WTC11 (cell line): ENCODE results near the gene ADAM30. TPM values are rescaled to one million over a fixed set of nuclear protein-coding genes. Genes with fewer than 3 reads are reported as not detected.

Experiments used
- ATAC-seq: fragments of 200-7000 bp; cut with Tn5 transposase; 2 replicates; pipeline ENCODE4 v1.10.0; 2021; ENCODE audit warnings: mild to moderate bottlenecking, moderate library complexity
- CTCF ChIA-PET: fragments of 300-600 bp; sonication (Branson Sonifier 250); formaldehyde crosslinking; loops from one replicate; lab custom pipeline; 2021; ENCODE audit warnings: antibody characterized with exemption; lab: Charles Lee
- POLR2A ChIA-PET: fragments of 350-600 bp; sonication (Branson Sonifier 250); formaldehyde crosslinking; loops from one replicate; lab custom pipeline; 2021; ENCODE audit warnings: antibody characterized with exemption; lab: Charles Lee
- DNase-seq: peaks from one replicate; pipeline ENCODE4 v3.0.0; 2021; ENCODE audit warnings: low spot score
- H3K27ac Mint-ChIP-seq: 2 replicates; pipeline ENCODE4 v1.8.0; 2021; ENCODE audit warnings: mixed read lengths
- H3K27me3 Mint-ChIP-seq: 2 replicates; pipeline ENCODE4 v1.8.0; 2021; ENCODE audit warnings: low read depth, mild to moderate bottlenecking, moderate library complexity, mixed read lengths
- H3K36me3 Mint-ChIP-seq: 2 replicates; pipeline ENCODE4 v1.8.0; 2021; ENCODE audit warnings: mixed read lengths
- H3K4me1 Mint-ChIP-seq: 2 replicates; pipeline ENCODE4 v1.8.0; 2022; ENCODE audit warnings: mixed read lengths
- H3K4me3 Mint-ChIP-seq: 2 replicates; pipeline ENCODE4 v1.8.0; 2021; ENCODE audit warnings: mild to moderate bottlenecking, moderate library complexity, mixed read lengths
- H3K9me3 Mint-ChIP-seq: 2 replicates; pipeline ENCODE4 v1.8.0; 2021; ENCODE audit warnings: mixed read lengths
- ATF3 ChIP-seq: sonication (generic); formaldehyde crosslinking; conservative IDR thresholded peaks from 2 replicates; pipeline ENCODE4 v1.8.1; 2022; ENCODE audit warnings: mild to moderate bottlenecking, missing genetic modification reagents
- ATF6 ChIP-seq: sonication (generic); formaldehyde crosslinking; IDR thresholded peaks from 2 replicates; pipeline ENCODE4 v1.8.1; 2023; ENCODE audit warnings: mild to moderate bottlenecking, missing genetic modification reagents
- CDX4 ChIP-seq: fragments of 250-450 bp; sonication (Bioruptor Pico); IDR thresholded peaks from 2 replicates; pipeline ENCODE4 v1.9.0; 2021; ENCODE audit warnings: moderate library complexity, mild to moderate bottlenecking, inconsistent platforms, borderline replicate concordance
- E2F1 ChIP-seq: sonication (generic); formaldehyde crosslinking; IDR thresholded peaks from 2 replicates; pipeline ENCODE4 v1.8.0; 2022; ENCODE audit warnings: mild to moderate bottlenecking, missing genetic modification reagents
- FOXP4 ChIP-seq: sonication (generic); formaldehyde crosslinking; IDR thresholded peaks from 2 replicates; pipeline ENCODE4 v1.8.0; 2022; ENCODE audit warnings: mild to moderate bottlenecking, missing genetic modification reagents
- JAZF1 ChIP-seq: fragments of 250-450 bp; sonication (Bioruptor Pico); IDR thresholded peaks from 2 replicates; pipeline ENCODE4 v1.9.0; 2021; ENCODE audit warnings: moderate library complexity, mild to moderate bottlenecking, inconsistent platforms
- JUN ChIP-seq: sonication (generic); formaldehyde crosslinking; IDR thresholded peaks from 2 replicates; pipeline ENCODE4 v1.8.0; 2023; ENCODE audit warnings: mild to moderate bottlenecking, missing genetic modification reagents
- KAT7 ChIP-seq: sonication (generic); formaldehyde crosslinking; IDR thresholded peaks from 2 replicates; pipeline ENCODE4 v1.8.1; 2023; ENCODE audit warnings: missing genetic modification reagents, mild to moderate bottlenecking, borderline replicate concordance
- MAX ChIP-seq: sonication (generic); formaldehyde crosslinking; IDR thresholded peaks from 2 replicates; pipeline ENCODE4 v1.8.0; 2022; ENCODE audit warnings: mild to moderate bottlenecking, missing genetic modification reagents
- TCF7 ChIP-seq: sonication (generic); formaldehyde crosslinking; IDR thresholded peaks from 2 replicates; pipeline ENCODE4 v1.8.0; 2022; ENCODE audit warnings: mild to moderate bottlenecking, low read depth, missing genetic modification reagents, moderate library complexity
- ZBTB43 ChIP-seq: sonication (generic); formaldehyde crosslinking; IDR thresholded peaks from 2 replicates; pipeline ENCODE4 v1.8.1; 2023; ENCODE audit warnings: mild to moderate bottlenecking, missing genetic modification reagents
- ZNF263 ChIP-seq: sonication (generic); formaldehyde crosslinking; IDR thresholded peaks from 2 replicates; pipeline ENCODE4 v1.8.1; 2022; ENCODE audit warnings: low read depth, mild to moderate bottlenecking, moderate library complexity, missing genetic modification reagents
- ZNF416 ChIP-seq: fragments of 250-450 bp; sonication (Bioruptor Pico); IDR thresholded peaks from 2 replicates; pipeline ENCODE4 v1.9.0; 2021; ENCODE audit warnings: mild to moderate bottlenecking, inconsistent platforms
- ZNF512 ChIP-seq: sonication (generic); formaldehyde crosslinking; IDR thresholded peaks from 2 replicates; pipeline ENCODE4 v1.8.1; 2022; ENCODE audit warnings: missing genetic modification reagents, borderline replicate concordance
- ZSCAN18 ChIP-seq: fragments of 250-450 bp; sonication (Bioruptor Pico); IDR thresholded peaks from 2 replicates; pipeline ENCODE4 v2.1.2; 2022; ENCODE audit warnings: mild to moderate bottlenecking, moderate library complexity
- total RNA-seq: library from RNA; stranded (reverse); gene quantifications from 3 replicates; pipeline ENCODE4 v1.2.3, GENCODE V29; 2021

ADAM30 gene
- total RNA-seq, 1 experiment from 2014 or later, result not detected

GRCh38 chr1:119933397-119933796 lies 37.1 kb upstream of the ADAM30 start:
- no peak for DNase-seq
- POLR2A ChIA-PET, result no interaction called here
- no peak overlapping the region for H3K4me3 Mint-ChIP-seq
- no peak for ATAC-seq
- no peak overlapping the region for H3K27ac Mint-ChIP-seq
- H3K9me3 Mint-ChIP-seq, result peaks cover 5% of the 10 kb centered on the region
- no peaks in the 10 kb centered on the region for H3K27me3 Mint-ChIP-seq
- TF ChIP-seq TCF7 (CRISPR knock-in tag) (no peak), MAX (CRISPR knock-in tag) (no peak), CDX4 (no peak)
- CTCF ChIA-PET, result no interaction called here
- H3K36me3 Mint-ChIP-seq, result peaks cover 34% of the 10 kb centered on the region
- H3K4me1 Mint-ChIP-seq, result peaks cover 13% of the 10 kb centered on the region

- peaks cover 5% of the 10 kb centered on the region for H3K9me3 Mint-ChIP-seq
- ChIA-PET POLR2A (no interaction called here), CTCF (interaction anchor here (2.0 kb wide), 1 partner anchor 34 kb away, joined by 7 read pairs; the partner anchor contains the start of gene ADAM30)
- H3K27ac Mint-ChIP-seq, result no peak overlapping the region
- H3K4me3 Mint-ChIP-seq, result no peak overlapping the region
- no peak for ATAC-seq
- H3K4me1 Mint-ChIP-seq, result no peaks in the 10 kb centered on the region
- H3K27me3 Mint-ChIP-seq, result no peaks in the 10 kb centered on the region
- H3K36me3 Mint-ChIP-seq, result peaks cover 35% of the 10 kb centered on the region
- DNase-seq, result no peak
- TF ChIP-seq ZNF263, result no peak
- no peak for TF ChIP-seq JAZF1 (CRISPR knock-in tag)
- no peak for TF ChIP-seq FOXP4
- no peak for TF ChIP-seq ZNF512
- no peak for TF ChIP-seq ZNF416 (CRISPR knock-in tag)
- no peak for TF ChIP-seq KAT7
- no peak for TF ChIP-seq ATF3 (CRISPR knock-in tag)
- no peak for TF ChIP-seq JUN (CRISPR knock-in tag)
- TF ChIP-seq E2F1 (CRISPR knock-in tag), result no peak
- no peak for TF ChIP-seq ATF6 (CRISPR knock-in tag)
- TF ChIP-seq ZSCAN18 (CRISPR knock-in tag), result no peak
- TF ChIP-seq CDX4, result no peak
- TF ChIP-seq MAX (CRISPR knock-in tag), result no peak
- no peak for TF ChIP-seq ZBTB43 (CRISPR knock-in tag)
Observed at GRCh38 chr1:119929643-119930315, 33.5 kb upstream of the ADAM30 start.
